Smooth muscle cell (in vitro differentiated cells): Measurements from ENCODE around the gene PRDX3. TPM values are rescaled to one million over a fixed set of nuclear protein-coding genes. Genes with fewer than 3 reads are reported as not detected.

Experiments
- DNase-seq: peaks from one replicate; lab custom pipeline; 2025; ENCODE audit not compliant: unreplicated experiment; lab: John Stamatoyannopoulos, UW
- H2AFZ ChIP-seq: fragments of 200-600 bp; sonication (generic); 2 replicates; pipeline ENCODE4 v1.6.0; 2016; ENCODE audit warnings: antibody characterized with exemption, low read depth, mild to moderate bottlenecking
- H3F3A ChIP-seq: fragments of 200-600 bp; sonication (generic); 2 replicates; pipeline ENCODE4 v1.6.0; 2017; ENCODE audit warnings: antibody characterized with exemption, low read depth
- H3K27ac ChIP-seq: fragments of 200-600 bp; sonication (generic); 2 replicates; pipeline ENCODE4 v1.5.1; 2016; ENCODE audit warnings: low read depth, mild to moderate bottlenecking
- H3K27me3 ChIP-seq: fragments of 200-600 bp; sonication (generic); 2 replicates; pipeline ENCODE4 v1.6.1; 2016; ENCODE audit warnings: low read depth, mild to moderate bottlenecking
- H3K36me3 ChIP-seq: fragments of 200-600 bp; sonication (generic); 2 replicates; pipeline ENCODE4 v1.5.1; 2016; ENCODE audit warnings: low read depth
- H3K4me1 ChIP-seq: fragments of 200-600 bp; sonication (generic); 2 replicates; pipeline ENCODE4 v1.5.1; 2016; ENCODE audit warnings: low read depth
- H3K4me2 ChIP-seq: fragments of 200-600 bp; sonication (generic); 2 replicates; pipeline ENCODE4 v1.6.0; 2016; ENCODE audit warnings: mild to moderate bottlenecking
- H3K4me3 ChIP-seq: fragments of 200-600 bp; sonication (generic); 2 replicates; pipeline ENCODE4 v1.5.1; 2016; ENCODE audit warnings: mild to moderate bottlenecking
- H3K79me2 ChIP-seq: fragments of 200-600 bp; sonication (generic); 2 replicates; pipeline ENCODE4 v1.6.0; 2016; ENCODE audit warnings: low read depth, mild to moderate bottlenecking
- H3K9ac ChIP-seq: fragments of 200-600 bp; sonication (generic); 2 replicates; pipeline ENCODE4 v1.6.0; 2016; ENCODE audit warnings: low read depth
- H3K9me3 ChIP-seq: fragments of 200-600 bp; sonication (generic); replicated peaks from 2 replicates; pipeline ENCODE4 v1.5.1; 2016; ENCODE audit warnings: low read depth
- H4K20me1 ChIP-seq: fragments of 200-600 bp; sonication (generic); 2 replicates; pipeline ENCODE4 v1.6.0; 2016; ENCODE audit warnings: low read depth
- WGBS: methylation state at CpG from one replicate; pipeline ENCODE4 v1.1.7; 2016; ENCODE audit warnings: low lambda C conversion rate; 5-methylcytosine and 5-hydroxymethylcytosine counted together
- polyA plus RNA-seq: library from polyadenylated mRNA; unstranded; fragments of >200 nt; fragmentation: Nextera tagmentation; extraction: Ambion mirVana; gene quantifications from 2 replicates; pipeline ENCODE4 v1.2.1, GENCODE V29; 2016
- total RNA-seq: library from RNA; depleted of rRNA; stranded (reverse); fragments of >200 nt; gene quantifications from 2 replicates; pipeline ENCODE4 v1.2.3, GENCODE V29; 2014
- TF ChIP-seq, protein P1 (sequence below): fragments of 200-600 bp; sonication (generic); IDR thresholded peaks from 2 replicates; pipeline ENCODE4 v1.5.1; 2017; ENCODE audit warnings: borderline replicate concordance, mild to moderate bottlenecking, antibody characterized with exemption; ENCODE audit not compliant: insufficient read depth, poor library complexity, severe bottlenecking

Gene PRDX3
- total and polyA plus RNA-seq, 2 experiments from 2014 or later: 123 to 156 TPM

GRCh38 chr10:119215371-119215770 lies 36.8 kb upstream of the PRDX3 start:
- H4K20me1 ChIP-seq: no peaks in the 10 kb centered on the region
- no peak overlapping the region for H2AFZ ChIP-seq
- TF ChIP-seq, protein P1, sequence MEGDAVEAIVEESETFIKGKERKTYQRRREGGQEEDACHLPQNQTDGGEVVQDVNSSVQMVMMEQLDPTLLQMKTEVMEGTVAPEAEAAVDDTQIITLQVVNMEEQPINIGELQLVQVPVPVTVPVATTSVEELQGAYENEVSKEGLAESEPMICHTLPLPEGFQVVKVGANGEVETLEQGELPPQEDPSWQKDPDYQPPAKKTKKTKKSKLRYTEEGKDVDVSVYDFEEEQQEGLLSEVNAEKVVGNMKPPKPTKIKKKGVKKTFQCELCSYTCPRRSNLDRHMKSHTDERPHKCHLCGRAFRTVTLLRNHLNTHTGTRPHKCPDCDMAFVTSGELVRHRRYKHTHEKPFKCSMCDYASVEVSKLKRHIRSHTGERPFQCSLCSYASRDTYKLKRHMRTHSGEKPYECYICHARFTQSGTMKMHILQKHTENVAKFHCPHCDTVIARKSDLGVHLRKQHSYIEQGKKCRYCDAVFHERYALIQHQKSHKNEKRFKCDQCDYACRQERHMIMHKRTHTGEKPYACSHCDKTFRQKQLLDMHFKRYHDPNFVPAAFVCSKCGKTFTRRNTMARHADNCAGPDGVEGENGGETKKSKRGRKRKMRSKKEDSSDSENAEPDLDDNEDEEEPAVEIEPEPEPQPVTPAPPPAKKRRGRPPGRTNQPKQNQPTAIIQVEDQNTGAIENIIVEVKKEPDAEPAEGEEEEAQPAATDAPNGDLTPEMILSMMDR: no peak
- H3K4me2 ChIP-seq: no peak overlapping the region
- no peaks in the 10 kb centered on the region for H3K36me3 ChIP-seq
- H3K9me3 ChIP-seq: no peaks in the 10 kb centered on the region
- peaks cover 5% of the 10 kb centered on the region for H3F3A ChIP-seq
- peaks cover 50% of the 10 kb centered on the region for H3K79me2 ChIP-seq
- no peak overlapping the region for H3K9ac ChIP-seq
- no peak overlapping the region for H3K27ac ChIP-seq
- H3K4me3 ChIP-seq: no peak overlapping the region
- 89% methylated on average over 1 of the region's 2 CpGs for WGBS
- no peaks in the 10 kb centered on the region for H3K27me3 ChIP-seq
- DNase-seq: no peak
- H3K4me1 ChIP-seq: peaks cover 23% of the 10 kb centered on the region

GRCh38 chr10:119211625-119212441 lies 33.2 kb upstream of the PRDX3 start:
- H2AFZ ChIP-seq: peak overlapping the region; percentile 80
- no peaks in the 10 kb centered on the region for H3K36me3 ChIP-seq
- TF ChIP-seq, protein P1: no peak
- H3K4me3 ChIP-seq: peak overlapping the region; percentile 39
- peaks cover 5% of the 10 kb centered on the region for H3F3A ChIP-seq
- peak overlapping the region; percentile 56 for H3K9ac ChIP-seq
- H4K20me1 ChIP-seq: no peaks in the 10 kb centered on the region
- peak overlapping the region; percentile 80 for H3K27ac ChIP-seq
- peaks cover 41% of the 10 kb centered on the region for H3K4me1 ChIP-seq
- WGBS: 9% methylated on average over 12 of the region's 12 CpGs
- no peak for DNase-seq
- no peaks in the 10 kb centered on the region for H3K27me3 ChIP-seq
- H3K9me3 ChIP-seq: no peaks in the 10 kb centered on the region
- H3K79me2 ChIP-seq: peaks cover 43% of the 10 kb centered on the region
- H3K4me2 ChIP-seq: peak overlapping the region; percentile 83

- 55% methylated on average over 3 of the region's 3 CpGs for WGBS
- DNase-seq: no peak
These were observed 32.6 kb upstream of the PRDX3 start for GRCh38 chr10:119211176-119211575.

More at GRCh38 chr10:119211176-119211575, 32.6 kb upstream of the PRDX3 start:
- H3K27ac ChIP-seq: peak overlapping the region; percentile 80
- H3F3A ChIP-seq: peaks cover 7% of the 10 kb centered on the region
- peak overlapping the region; percentile 83 for H3K4me2 ChIP-seq
- peaks cover 43% of the 10 kb centered on the region for H3K4me1 ChIP-seq
- peaks cover 37% of the 10 kb centered on the region for H3K79me2 ChIP-seq
- no peaks in the 10 kb centered on the region for H3K9me3 ChIP-seq
- peak overlapping the region; percentile 80 for H2AFZ ChIP-seq
- no peaks in the 10 kb centered on the region for H3K36me3 ChIP-seq
- H3K27me3 ChIP-seq: no peaks in the 10 kb centered on the region
- no peaks in the 10 kb centered on the region for H4K20me1 ChIP-seq
- peak overlapping the region; percentile 39 for H3K4me3 ChIP-seq
- TF ChIP-seq, protein P1: no peak
- peak overlapping the region; percentile 56 for H3K9ac ChIP-seq
